Measurements from ENCODE around the gene INTS11. TPM values are rescaled to one million over a fixed set of nuclear protein-coding genes. Genes with fewer than 3 reads are reported as not detected.

The INTS11 gene
- total and polyA plus RNA-seq, 2 of the 13 experiments (the other 11 are each of a cell fraction or from before 2014, with no cell fraction given) = 52.8 to 94.8 TPM

DNA sequence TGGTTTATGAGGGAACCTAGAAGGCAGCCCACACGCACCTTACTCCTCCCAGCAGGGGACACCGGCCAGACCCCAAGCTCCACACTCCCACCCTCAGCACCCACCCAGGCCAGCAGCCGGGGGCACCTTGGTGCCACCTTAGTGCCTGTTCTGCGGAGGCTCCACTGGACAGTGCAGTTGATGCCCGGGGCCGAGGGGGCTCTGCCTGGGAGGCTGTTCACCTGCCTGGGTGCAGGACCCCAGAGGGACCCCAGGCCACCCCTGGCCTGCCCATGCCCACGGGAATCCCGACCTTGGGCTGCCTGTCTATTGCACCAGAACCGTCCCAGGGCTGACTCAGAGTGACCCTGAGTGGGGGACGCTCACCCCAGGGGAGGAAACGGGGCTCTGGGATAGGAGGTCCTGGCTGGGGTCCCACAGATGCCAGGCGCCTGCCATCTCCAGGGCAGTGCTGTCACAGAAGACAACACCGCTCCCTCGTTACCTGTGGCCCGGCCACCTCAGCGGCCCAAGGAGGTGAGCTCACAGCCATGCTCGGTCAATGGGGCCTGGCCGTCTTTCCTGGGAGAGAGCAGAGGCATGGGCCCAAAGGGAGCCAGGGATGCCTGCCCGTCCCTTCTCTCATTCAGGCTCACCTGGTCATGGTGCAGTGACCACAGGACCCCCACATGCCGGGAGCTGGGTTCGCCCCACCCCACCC lies 43.5 kb downstream of the INTS11 start (continued):
- TF ChIP-seq ZNF33A (CRISPR knock-in tag; IDR thresholded peaks at IDR 0.05; ENCODE audit: borderline replicate concordance) (no peak), RAD21 (CRISPR knock-in tag; IDR thresholded peaks at IDR 0.05) (no peak), ATM (IDR thresholded peaks at IDR 0.05; ENCODE audit: borderline replicate concordance) (no peak), POLR2AphosphoS2 (IDR thresholded peaks at IDR 0.05; ENCODE audit: low read depth, low read length) (no peak), GATAD2A (CRISPR knock-in tag; IDR thresholded peaks at IDR 0.05) (no peak), ISX (CRISPR knock-in tag; conservative IDR thresholded peaks at IDR 0.05) (no peak), SNAPC2 (CRISPR knock-in tag; IDR thresholded peaks at IDR 0.05) (no peak), ZNF749 (CRISPR knock-in tag; IDR thresholded peaks at IDR 0.05; ENCODE audit: borderline replicate concordance) (no peak), ELF4 (CRISPR knock-in tag; IDR thresholded peaks at IDR 0.05; ENCODE audit: borderline replicate concordance) (no peak), ZNF136 (CRISPR knock-in tag; IDR thresholded peaks at IDR 0.05; ENCODE audit: low read depth) (no peak), NR3C1 (CRISPR knock-in tag; IDR thresholded peaks at IDR 0.05) (no peak), ZNF776 (CRISPR knock-in tag; IDR thresholded peaks at IDR 0.05) (peak; percentile 24; the same call in 1 of the 2 replicates), CHD4 (IDR thresholded peaks at IDR 0.05; ENCODE audit: borderline replicate concordance, low read length) (no peak), DR1 (CRISPR knock-in tag; IDR thresholded peaks at IDR 0.05) (no peak), PTBP1 (IDR thresholded peaks at IDR 0.05; ENCODE audit: low read depth, low read length, poor library complexity, severe bottlenecking) (no peak), HNRNPL (IDR thresholded peaks at IDR 0.05; ENCODE audit: low read depth, low read length) (peak; percentile 37; the same call in 1 of the 2 replicates), FOSL2 (CRISPR knock-in tag; IDR thresholded peaks at IDR 0.05) (peak; percentile 50), SALL2 (CRISPR knock-in tag; IDR thresholded peaks at IDR 0.05) (0 out of 2 replicates have a peak, but pooled peaks have one; percentile 3), JUND (CRISPR knock-in tag; IDR thresholded peaks at IDR 0.05) (no peak), ZNF253 (CRISPR knock-in tag; IDR thresholded peaks at IDR 0.05; ENCODE audit: borderline replicate concordance) (0 out of 2 replicates have a peak, but pooled peaks have one; percentile 47), KDM2A (CRISPR knock-in tag; IDR thresholded peaks at IDR 0.05; ENCODE audit: borderline replicate concordance, low read depth) (no peak)
- TF ChIP-seq, protein P1, sequence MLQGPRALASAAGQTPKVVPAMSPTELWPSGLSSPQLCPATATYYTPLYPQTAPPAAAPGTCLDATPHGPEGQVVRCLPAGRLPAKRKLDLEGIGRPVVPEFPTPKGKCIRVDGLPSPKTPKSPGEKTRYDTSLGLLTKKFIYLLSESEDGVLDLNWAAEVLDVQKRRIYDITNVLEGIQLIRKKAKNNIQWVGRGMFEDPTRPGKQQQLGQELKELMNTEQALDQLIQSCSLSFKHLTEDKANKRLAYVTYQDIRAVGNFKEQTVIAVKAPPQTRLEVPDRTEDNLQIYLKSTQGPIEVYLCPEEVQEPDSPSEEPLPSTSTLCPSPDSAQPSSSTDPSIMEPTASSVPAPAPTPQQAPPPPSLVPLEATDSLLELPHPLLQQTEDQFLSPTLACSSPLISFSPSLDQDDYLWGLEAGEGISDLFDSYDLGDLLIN (CRISPR knock-in tag; IDR thresholded peaks at IDR 0.05; ENCODE audit: borderline replicate concordance) = no peak
- TF ChIP-seq, protein P2, sequence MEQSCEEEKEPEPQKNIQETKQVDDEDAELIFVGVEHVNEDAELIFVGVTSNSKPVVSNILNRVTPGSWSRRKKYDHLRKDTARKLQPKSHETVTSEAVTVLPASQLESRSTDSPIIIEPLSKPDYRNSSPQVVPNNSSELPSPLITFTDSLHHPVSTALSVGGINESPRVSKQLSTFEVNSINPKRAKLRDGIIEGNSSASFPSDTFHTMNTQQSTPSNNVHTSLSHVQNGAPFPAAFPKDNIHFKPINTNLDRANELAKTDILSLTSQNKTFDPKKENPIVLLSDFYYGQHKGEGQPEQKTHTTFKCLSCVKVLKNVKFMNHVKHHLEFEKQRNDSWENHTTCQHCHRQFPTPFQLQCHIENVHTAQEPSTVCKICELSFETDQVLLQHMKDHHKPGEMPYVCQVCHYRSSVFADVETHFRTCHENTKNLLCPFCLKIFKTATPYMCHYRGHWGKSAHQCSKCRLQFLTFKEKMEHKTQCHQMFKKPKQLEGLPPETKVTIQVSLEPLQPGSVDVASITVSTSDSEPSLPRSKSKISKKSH (CRISPR knock-in tag; IDR thresholded peaks at IDR 0.05; ENCODE audit: borderline replicate concordance) = no peak
- TF ChIP-seq, protein P3, sequence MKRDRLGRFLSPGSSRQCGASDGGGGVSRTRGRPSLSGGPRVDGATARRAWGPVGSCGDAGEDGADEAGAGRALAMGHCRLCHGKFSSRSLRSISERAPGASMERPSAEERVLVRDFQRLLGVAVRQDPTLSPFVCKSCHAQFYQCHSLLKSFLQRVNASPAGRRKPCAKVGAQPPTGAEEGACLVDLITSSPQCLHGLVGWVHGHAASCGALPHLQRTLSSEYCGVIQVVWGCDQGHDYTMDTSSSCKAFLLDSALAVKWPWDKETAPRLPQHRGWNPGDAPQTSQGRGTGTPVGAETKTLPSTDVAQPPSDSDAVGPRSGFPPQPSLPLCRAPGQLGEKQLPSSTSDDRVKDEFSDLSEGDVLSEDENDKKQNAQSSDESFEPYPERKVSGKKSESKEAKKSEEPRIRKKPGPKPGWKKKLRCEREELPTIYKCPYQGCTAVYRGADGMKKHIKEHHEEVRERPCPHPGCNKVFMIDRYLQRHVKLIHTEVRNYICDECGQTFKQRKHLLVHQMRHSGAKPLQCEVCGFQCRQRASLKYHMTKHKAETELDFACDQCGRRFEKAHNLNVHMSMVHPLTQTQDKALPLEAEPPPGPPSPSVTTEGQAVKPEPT (CRISPR knock-in tag; IDR thresholded peaks at IDR 0.05; ENCODE audit: low read depth) = no peak
- TF ChIP-seq, protein P4, sequence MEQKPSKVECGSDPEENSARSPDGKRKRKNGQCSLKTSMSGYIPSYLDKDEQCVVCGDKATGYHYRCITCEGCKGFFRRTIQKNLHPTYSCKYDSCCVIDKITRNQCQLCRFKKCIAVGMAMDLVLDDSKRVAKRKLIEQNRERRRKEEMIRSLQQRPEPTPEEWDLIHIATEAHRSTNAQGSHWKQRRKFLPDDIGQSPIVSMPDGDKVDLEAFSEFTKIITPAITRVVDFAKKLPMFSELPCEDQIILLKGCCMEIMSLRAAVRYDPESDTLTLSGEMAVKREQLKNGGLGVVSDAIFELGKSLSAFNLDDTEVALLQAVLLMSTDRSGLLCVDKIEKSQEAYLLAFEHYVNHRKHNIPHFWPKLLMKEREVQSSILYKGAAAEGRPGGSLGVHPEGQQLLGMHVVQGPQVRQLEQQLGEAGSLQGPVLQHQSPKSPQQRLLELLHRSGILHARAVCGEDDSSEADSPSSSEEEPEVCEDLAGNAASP (CRISPR knock-in tag; IDR thresholded peaks at IDR 0.05; ENCODE audit: borderline replicate concordance) = no peak
